CD4-positive, alpha-beta T cell treated with Interleukin-17A for 1 hour (primary cell): Measurements from ENCODE around the gene KIF16B.
"Not testable (repeated sequence)": the region's sequence is repeated elsewhere in the genome, so short reads cannot be mapped to it uniquely, and the experiment has no call there.

ENCODE experiments used
- DNase-seq: peaks from one replicate; pipeline ENCODE4 v3.0.0-alpha.2; 2020

Gene KIF16B, protein sequence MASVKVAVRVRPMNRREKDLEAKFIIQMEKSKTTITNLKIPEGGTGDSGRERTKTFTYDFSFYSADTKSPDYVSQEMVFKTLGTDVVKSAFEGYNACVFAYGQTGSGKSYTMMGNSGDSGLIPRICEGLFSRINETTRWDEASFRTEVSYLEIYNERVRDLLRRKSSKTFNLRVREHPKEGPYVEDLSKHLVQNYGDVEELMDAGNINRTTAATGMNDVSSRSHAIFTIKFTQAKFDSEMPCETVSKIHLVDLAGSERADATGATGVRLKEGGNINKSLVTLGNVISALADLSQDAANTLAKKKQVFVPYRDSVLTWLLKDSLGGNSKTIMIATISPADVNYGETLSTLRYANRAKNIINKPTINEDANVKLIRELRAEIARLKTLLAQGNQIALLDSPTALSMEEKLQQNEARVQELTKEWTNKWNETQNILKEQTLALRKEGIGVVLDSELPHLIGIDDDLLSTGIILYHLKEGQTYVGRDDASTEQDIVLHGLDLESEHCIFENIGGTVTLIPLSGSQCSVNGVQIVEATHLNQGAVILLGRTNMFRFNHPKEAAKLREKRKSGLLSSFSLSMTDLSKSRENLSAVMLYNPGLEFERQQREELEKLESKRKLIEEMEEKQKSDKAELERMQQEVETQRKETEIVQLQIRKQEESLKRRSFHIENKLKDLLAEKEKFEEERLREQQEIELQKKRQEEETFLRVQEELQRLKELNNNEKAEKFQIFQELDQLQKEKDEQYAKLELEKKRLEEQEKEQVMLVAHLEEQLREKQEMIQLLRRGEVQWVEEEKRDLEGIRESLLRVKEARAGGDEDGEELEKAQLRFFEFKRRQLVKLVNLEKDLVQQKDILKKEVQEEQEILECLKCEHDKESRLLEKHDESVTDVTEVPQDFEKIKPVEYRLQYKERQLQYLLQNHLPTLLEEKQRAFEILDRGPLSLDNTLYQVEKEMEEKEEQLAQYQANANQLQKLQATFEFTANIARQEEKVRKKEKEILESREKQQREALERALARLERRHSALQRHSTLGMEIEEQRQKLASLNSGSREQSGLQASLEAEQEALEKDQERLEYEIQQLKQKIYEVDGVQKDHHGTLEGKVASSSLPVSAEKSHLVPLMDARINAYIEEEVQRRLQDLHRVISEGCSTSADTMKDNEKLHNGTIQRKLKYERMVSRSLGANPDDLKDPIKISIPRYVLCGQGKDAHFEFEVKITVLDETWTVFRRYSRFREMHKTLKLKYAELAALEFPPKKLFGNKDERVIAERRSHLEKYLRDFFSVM (N-terminal part only)

DNA sequence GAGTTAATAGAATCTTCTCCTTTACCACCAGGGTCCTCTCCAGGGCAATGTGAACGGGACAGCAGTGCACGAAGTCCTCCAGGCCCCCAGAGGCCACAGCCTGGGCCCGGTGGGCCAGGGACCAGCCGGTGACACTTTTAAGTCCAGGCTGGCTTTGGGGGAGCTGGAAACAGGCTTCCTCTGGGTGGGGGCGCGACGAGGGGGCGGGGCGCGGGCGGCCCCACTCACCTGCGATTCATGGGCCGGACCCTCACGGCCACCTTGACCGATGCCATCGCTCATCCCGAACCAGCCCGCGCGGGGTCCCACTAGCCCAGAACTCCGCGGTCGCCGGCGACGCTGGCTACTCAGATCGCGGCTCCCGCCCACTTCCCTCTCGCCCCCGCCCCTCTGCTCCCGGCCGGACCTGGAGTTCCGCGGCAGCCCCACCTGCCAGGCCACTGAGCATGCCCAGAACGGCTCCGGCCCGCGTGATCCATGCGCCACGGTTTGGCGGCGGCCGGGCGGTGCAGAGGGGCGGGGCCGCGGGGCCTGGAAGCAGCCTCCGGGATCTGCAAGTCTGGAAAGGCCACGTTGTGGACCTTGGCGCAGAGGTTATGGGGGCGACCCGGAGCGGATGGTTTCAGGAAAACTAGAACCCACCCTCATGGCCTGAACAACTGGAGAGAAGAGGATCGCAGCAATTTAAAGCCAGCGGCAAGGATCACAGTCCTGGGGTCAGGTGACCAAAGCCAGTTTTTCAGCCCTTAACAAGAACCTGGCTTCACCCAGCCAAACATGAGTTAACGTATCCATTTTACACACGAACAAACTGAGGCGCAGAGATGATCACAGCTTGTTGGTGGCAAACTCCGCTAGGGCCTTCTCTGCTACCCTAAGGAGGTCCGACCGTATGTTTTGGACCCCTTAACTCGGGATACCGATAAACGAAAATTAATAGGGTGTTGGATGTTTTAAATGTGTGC is at the start of gene KIF16B:
Gene KIF16B (minus strand): TSS at position 448 of the 965 bp plus-strand sequence. CDS start 173 bp downstream, at position 275.
- DNase-seq, result peak; percentile 85

DNA sequence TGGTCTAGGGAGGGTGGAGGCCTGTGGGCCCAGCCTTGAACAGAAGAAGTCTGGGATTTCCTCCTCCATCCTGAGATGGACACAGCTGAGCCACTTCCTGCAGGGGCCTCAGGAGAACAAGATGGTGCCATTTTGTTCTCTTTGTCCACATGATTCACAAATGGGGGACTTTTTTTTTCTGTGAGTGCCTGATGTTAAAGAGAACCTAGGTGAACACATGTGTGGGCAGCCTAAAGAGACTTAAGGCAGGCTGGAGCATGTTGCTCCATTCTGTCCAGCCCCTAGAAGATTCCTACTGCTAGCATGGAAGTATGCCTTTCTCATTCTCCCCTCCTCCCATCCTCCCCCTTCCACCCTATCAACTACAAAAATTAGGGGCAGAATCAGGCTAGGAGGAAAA is 49.3 kb upstream of the KIF16B start:
- DNase-seq, result no peak

DNA sequence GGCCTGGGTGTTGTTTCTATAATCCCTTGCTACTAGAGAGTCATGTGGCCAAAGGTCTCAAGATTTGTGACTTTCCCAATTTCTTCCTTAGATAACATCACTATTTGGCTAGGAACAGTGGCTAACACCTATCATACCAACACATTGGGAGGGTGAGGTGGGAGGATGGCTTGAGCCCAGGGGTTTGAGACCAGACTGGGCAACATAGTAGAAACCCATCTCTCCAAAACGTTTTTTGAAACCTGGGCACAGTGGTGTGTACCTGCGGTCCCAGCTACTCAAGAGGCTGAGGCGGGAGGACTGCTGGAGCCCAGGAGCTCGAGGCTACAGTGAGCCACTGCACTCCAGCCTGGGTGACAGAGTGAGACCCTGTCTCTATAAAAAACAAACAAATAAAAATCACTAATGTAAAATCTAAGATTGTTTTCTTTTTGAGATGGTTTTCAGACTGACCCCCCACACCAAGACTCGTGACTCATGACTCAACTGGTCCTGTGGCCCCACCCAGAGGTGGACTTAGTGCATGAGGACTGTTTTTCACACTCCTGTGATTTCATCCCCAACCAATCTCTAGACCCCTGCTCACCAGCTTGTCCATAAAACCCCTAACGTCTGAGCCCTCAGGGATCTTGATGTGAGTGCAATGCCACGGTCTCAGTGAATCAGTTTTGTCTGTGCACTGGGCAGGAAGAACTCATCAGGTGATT is 48.3 kb upstream of the KIF16B start:
- DNase-seq, result no peak

DNA sequence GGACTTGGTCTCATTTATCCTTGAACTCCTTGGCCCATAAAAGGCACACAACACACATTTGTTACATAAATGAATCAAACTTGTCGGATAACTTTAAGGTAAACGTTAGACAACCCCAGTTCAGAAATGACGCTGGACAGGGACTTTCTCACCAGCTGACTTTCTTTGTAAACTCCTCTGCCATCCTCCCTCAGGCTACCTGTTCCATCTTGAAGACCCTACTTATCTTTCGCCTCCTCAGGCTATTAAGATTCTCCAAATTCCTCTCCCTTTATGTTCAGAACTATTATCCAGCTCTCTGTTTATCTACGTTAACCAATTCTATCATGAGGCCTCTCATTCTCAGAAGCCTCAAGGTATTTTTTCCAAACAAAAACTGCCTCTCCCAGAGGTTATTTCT is 47.7 kb upstream of the KIF16B start:
- no peak for DNase-seq

DNA sequence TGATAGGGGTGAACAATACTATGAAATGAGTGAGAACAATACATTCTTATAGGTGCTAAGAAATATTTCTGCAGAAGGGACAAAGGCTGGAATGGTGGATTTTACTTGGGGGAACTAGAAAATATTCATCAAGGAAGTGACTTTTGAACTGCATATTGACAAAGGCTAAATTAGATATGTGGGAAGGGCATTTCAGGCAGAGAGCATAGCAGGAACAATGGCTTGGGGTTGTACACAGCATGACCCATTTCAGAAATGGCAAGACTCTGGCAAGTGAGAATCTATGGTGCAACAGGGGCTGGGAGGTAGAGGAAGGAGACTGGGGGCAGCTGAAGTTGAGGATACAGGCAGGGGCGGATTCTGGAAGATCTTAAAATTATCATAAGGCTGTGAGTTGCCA is 46.7 kb upstream of the KIF16B start:
- no peak for DNase-seq

DNA sequence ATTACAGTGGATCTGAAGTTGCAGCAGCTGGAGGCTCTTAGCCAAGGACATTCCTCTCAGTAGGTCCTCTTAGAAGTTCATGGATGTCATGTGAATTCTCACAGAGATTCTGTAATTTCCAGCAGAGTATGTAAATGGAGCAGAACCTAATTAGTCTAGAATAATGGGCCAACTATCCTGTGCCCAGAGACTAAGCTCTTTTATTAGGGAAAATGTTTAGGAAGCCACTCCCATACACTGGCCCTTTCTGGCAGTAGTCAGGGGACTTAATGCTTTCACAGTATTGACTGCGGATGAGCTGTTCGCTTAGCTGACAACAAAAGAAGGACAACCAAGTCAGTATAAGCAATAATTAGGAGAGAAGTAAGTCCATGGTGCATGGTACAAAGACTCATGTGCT is 43.8 kb upstream of the KIF16B start:
- no peak for DNase-seq

DNA sequence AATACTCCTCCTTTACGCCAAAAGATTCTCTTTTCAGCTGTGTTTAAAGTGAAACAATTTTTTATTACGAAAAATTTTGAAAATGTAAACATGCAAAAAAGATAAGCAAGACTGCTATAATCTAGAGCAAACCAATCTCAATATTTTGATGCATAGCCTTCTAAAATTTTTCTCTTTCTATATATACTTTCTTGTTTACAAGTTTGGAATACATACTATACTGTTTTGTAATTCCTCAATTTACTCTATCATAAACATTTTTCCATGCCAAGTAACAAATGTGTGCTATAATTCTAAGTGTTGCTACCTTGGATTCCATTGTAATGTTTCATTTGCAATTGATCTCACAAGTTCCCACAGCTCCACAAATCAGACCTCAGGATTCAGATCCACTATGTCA is 43.1 kb upstream of the KIF16B start:
- no peak for DNase-seq

DNA sequence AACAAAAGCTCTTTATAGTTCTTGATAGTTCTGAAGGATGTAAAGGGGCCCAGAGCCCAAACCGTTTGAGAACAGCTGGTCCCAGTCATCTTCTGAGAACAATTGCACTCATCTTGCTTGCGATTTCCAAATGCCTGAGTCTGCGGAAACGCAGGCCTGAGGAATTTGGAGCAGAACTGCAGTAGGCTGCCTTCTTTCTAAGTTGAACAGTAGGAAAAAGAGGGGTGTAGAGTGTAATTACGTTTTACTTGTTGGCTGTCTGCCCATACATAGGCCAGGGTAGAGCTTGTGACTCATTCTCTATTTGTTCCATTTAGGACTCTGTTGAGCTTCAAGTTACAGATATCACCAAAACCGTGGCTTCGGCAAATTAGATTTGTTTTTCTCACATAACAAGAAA is 42.0 kb upstream of the KIF16B start:
- no peak for DNase-seq

DNA sequence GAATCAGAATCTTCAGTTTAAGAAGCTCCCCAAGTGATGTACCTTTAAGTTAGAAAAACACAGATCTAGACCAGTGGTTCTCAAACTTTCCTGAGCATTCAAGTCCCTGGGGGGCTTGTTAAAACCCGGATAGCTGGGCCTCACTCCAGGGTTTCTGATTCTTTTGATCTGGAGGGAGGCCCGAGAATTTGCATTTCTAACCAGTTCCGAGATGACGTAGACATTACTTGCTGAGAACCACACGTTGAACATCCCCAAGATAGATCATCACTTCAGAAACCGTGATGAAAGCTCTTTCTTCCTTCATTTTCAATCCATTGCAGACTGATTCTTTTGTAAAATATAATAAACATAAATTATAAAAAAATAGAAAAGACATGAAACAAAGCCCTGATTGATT is 40.7 kb upstream of the KIF16B start:
- no peak for DNase-seq

DNA sequence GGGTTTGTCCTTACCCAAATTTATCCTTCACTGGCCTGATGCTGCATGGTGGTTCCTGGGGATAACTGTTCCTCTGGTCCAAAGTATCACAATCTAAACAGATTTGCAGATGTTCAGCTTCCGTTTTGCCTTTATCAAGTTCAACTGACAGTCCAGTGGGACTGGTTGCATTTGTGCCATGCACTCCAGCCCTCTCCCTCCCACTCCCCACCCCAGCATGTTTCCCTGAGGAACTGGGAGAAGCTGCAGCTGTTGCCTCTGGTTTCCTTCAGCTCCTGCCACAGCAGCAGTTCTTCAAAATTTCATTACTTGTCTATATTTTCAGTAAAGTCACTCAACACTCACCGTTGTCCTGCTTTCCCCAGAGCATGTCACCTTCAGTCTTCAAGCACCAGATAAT is 39.5 kb upstream of the KIF16B start:
- DNase-seq, result no peak

DNA sequence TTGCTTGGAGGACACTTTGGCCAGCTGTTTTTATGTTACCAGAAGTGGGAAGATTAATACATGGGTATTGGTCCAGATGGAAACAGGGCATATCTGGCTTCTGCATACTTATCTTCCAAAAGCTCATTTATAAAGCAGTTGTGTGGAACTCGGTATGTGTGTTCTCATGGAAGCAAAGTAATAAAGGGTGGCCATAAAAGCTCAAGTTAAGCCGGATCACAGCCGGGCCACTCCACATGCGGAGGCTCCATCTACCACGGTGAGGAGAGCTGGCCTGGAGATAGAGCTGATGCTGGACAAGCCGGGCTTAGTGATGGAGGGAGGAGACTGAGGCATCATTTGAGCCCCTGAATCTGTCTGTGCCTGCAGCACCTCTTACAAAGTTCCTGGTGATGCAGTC is 38.6 kb upstream of the KIF16B start:
- DNase-seq, result no peak

DNA sequence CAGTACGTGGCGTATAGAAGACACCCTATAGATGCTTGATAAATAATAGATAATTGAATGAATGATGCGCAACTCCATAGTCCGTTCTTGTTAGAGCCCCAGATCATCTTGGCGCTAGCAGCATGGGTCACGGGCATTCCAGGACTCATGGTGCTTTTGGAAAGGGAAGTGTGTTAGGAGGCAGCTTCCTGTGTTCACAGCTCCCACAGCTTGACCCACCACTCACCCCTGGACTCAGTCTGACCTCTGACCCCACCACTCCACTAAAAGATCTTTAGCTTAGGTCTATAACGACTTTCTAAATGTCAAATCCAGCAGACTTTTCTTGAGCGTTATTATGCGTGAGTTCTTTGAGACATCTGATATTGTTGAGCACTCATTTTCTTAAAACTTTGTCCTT is 35.8 kb upstream of the KIF16B start:
- DNase-seq, result no peak

DNA sequence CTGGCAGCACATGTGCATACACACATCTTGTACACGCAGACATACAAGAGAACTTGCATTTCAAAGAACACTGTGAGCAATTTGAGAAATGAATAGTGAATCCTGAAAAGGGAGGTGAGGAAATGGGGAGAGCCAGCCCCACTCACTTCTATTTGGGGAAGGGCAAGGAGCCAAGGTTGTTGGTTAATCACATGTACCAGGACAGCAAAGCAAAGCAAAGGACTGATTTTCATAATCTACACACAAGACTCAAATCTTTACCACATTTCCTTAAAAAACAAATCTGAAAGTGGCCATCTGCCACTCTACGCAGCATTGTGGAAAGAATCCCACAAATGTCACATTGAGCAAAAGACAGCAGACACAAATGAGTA is 35.0 kb upstream of the KIF16B start:
- DNase-seq, result no peak

DNA sequence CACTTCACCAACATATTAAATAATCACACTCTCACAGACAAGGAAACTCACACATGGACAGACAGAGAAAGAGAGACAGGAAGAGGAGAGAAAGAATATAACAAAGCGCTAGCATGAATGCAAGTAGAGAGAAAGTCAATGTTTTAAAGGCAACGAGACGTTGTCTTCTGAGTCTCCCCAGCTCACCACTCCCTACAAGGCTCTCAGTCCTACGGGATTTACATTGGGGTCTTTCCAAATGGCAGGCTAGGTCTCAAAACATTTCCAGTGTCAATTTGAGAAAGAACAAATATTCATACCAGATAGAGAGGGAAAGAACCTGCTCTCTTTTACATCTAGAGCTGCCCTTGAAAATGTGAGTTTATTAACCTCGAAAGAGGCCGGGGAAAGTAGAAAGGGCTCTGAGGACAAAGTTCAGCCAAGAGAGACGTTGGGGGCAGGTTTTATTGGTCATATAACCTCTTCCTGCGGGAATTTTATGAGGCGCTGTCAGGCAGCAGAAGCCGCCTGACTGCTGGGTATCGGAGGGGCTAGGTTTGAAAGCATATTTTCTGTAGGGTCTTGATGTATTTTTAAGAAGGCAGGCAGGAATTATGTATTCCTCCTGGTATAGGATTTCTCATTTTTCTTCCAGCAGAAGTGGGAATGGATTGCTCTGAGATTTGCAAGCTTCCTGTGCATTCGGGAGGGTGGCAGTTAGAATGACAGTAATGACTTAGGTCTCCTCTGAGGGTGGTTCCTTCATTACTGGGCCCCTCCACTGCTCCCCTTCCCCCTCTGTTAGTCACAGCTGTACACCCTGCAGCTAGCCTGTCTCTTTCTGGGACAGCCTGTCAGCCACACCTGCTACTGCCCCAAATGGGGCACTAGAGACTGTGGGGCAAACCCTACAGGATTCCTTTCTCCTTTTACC is 34.4 kb upstream of the KIF16B start:
- DNase-seq, result no peak

DNA sequence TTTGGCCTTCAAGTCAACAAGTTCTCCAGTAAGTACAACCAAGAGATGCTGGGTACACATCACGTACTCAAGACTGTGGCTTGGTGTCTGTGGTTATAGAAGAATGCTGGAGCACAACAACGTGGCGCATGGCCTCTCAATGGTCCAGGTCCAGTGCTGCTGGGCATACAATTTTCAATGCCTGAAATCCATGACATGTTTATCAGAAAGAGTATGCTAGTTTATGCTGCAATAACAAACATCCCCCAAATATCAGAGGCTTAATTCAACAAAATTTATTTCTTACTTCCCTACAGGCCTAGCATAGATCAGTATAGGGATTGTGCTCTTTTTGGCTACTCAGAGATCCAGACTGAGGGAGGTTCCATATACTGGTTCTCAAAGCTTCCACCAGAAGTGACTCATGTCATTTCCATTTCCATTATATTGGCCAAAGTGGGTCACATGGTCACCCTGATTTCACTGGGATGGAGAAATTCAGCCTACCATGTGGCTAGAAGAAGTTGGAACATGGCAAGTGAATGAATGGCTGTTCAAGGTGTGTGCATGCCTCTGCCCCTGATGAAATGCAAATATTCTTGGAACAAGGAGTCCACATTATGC is 33.3 kb upstream of the KIF16B start:
- no peak for DNase-seq

DNA sequence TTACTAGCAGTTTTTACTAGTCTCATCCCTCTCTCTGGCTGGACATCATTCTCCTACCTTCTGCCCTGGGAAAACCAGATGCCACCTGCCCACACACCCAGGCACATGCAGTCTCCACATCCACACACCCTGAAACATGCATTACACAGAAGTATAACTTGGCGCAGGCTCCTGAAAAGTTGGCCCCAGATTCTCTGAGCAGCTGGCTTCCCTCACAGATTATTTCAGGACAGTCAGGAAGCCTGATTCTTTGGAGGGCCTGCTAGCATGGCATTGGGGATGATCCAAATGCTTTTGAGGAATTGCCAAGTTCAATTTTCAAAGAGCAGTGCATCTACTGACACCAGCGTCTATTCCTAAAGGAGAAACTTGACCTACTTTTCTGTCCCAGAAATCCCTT is 27.8 kb upstream of the KIF16B start:
- no peak for DNase-seq

DNA sequence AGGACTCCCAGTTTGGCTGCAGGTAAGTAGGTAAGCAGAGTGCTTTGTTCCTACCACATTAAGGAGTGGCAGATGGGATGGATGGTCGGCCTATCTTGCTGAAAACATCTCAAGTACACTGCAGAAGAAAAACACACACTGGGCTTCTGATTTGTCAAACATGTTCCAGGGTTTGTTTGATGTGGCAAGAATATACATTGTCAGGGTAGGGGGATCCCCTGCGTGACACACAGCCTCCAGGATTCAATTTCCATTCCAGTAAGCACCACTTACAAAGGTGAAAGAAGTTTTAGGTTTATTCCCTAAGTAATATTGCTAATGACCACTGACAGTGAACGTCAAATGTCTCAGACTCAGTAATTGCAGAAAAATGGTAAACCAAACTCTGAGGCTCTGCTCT is 26.0 kb upstream of the KIF16B start:
- DNase-seq, result no peak

DNA sequence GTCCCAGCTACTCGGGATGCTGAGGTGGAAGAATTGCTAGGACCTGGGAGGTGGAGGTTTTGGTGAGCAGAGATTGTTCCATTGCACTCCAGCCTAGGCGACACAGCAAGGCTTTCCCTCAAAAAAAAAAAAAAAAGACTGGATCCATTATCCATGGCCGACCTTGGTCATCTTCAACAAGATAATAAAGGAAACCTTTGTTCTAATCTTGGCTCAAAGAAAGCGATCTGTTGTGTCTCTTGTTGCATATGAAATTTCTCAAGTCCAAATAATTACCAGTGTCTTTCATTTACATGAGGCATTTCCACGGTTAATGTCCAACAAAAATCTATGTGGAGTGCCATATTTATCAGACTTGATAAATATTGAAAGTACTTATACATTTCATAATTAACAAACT is 23.7 kb upstream of the KIF16B start:
- DNase-seq, result no peak

DNA sequence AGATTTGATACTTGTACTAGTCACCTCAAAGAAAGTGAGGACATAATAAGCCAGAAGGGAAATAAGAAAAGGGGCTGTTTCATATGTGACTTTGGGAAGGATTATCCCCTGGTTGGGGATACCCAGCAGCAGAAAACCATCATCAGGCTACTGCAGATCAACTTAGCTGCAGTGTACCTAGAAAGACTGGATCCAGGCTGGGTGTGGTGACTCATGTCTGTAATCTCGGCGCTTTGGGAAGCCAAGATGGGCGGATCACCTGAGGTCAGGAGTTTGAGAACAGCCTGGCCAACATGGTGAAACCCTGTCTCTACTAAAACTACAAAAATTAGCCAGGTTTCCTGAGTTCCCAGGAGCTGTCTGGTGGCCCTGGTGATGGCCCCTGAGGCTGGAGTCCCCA is 23.2 kb upstream of the KIF16B start:
- DNase-seq, result not testable (repeated sequence)

DNA sequence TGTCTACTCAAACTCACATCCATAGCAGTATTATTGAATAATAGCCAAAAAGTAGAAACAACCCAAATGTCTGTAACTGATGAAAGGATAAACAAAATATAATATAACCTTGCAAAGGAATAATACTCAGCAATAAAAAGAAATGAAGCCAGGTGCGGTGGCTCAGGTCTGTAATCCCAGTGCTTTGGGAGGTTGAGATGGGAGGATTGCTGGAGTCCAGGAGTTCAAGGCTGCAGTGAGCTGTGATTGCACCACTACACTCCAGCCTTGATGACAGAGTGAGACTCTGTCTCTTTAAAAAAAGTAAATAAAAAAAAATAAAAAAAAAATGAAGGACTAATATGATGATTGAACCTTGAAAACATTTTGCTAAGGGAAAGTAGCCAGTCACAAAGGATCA is 22.1 kb upstream of the KIF16B start:
- DNase-seq, result no peak
